DOHH2 (cell line): ENCODE data around the gene SREBF2.

Experiments
- CTCF ChIP-seq: fragments of 200-600 bp; sonication (generic); IDR thresholded peaks from one replicate; pipeline ENCODE4 v1.5.1; 2014; ENCODE audit warnings: antibody characterized with exemption, mild to moderate bottlenecking, low read depth, low read length; ENCODE audit not compliant: poor library complexity, severe bottlenecking
- EZH2phosphoT487 ChIP-seq: fragments of 200-600 bp; sonication (generic); IDR thresholded peaks from 2 replicates; pipeline ENCODE4 v1.6.1; 2017; ENCODE audit warnings: borderline replicate concordance, mild to moderate bottlenecking, antibody characterized with exemption, low read length, moderate library complexity, mixed read lengths

DNA sequence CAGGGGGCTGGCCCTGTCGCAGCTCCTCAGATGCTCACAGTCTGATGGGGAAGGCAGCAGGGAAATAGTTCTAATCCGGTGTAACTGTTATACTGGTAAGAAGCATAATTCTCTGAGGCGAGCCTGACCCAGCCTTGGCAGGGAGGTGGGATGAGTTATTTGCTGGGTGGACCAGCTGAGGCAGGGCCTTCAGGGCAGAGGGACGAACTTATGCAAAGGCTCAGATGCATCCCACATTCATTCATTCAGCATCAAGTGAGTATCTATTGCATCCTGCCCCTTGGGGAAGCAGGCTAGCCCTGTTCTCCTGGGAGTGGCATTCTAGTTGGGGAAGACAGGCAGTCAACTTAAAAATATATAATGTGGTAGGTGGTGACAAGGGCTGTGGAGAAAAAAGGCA lies 13.6 kb upstream of the SREBF2 start:
- TF ChIP-seq CTCF (no peak), EZH2phosphoT487 (no peak)
